Keratinocyte (primary cell): ENCODE measurements around the gene TSFM.

Experiments used
- CTCF ChIP-seq, 3 experiments: IDR thresholded peaks in 1 of 3; conservative IDR thresholded peaks in 1 of 3; optimal IDR thresholded peaks in 1 of 3; 2 replicates in 2 of 3; 3 replicates in 1 of 3; pipeline versions ENCODE3 to v1.5.1; 2011; ENCODE audit warnings: low read length in 3 of 3, mild to moderate bottlenecking in 3 of 3, moderate library complexity in 2 of 3, control low read depth in 1 of 3, inconsistent platforms in 1 of 3; ENCODE audit not compliant: insufficient read depth in 2 of 3; ENCODE audit errors: extremely low read depth in 1 of 3
- EZH2 ChIP-seq: IDR thresholded peaks from one replicate; pipeline ENCODE4 v1.6.1; 2012; ENCODE audit warnings: inconsistent platforms, mild to moderate bottlenecking, low read length, moderate library complexity

- TF ChIP-seq CTCF (optimal IDR thresholded peaks at IDR 0.05 in 1 of 3, IDR thresholded peaks at IDR 0.05 in 1 of 3, conservative IDR thresholded peaks at IDR 0.05 in 1 of 3; ENCODE audit: extremely low read depth in 1 of 3, insufficient read depth in 2 of 3, low read length in 3 of 3): no peak
- TF ChIP-seq EZH2: no peak
Measured at GRCh38 chr12:57821474-57822214, 39.1 kb downstream of the TSFM start.
